ENCODE measurements around the gene CCDC91.

Gene CCDC91

GRCh38 chr12:28190321-28191050 is at the start of gene CCDC91:
Gene CCDC91 (plus strand): TSS chr12:28190456. CDS start chr12:28257216, 66,760 bp downstream.
- no peak; the same call in 1 of the 2 replicates for TF ChIP-seq CTCF (conservative IDR thresholded peaks at IDR 0.05)
- H3K27ac ChIP-seq: peak within 1 kb of the TSS; percentile 91

- H3K27ac ChIP-seq: no peak overlapping the region
- no peak for TF ChIP-seq CTCF (conservative IDR thresholded peaks at IDR 0.05)
Measured at GRCh38 chr12:28144059-28144458, 46.2 kb upstream of the CCDC91 start.

- no peak for TF ChIP-seq CTCF (conservative IDR thresholded peaks at IDR 0.05)
- no peak overlapping the region for H3K27ac ChIP-seq
Measured at GRCh38 chr12:28144532-28144931, 45.7 kb upstream of the CCDC91 start.

GRCh38 chr12:28145216-28145615 is 45.0 kb upstream of the CCDC91 start:
- H3K27ac ChIP-seq: no peak overlapping the region
- no peak for TF ChIP-seq CTCF (conservative IDR thresholded peaks at IDR 0.05)

- TF ChIP-seq CTCF (conservative IDR thresholded peaks at IDR 0.05): no peak
- H3K27ac ChIP-seq: no peak overlapping the region
Measured at GRCh38 chr12:28149279-28149678, 41.0 kb upstream of the CCDC91 start.

- no peak for TF ChIP-seq CTCF (conservative IDR thresholded peaks at IDR 0.05)
Measured at GRCh38 chr12:28156362-28156761, 33.9 kb upstream of the CCDC91 start.

GRCh38 chr12:28156804-28157203 is 33.5 kb upstream of the CCDC91 start:
- TF ChIP-seq CTCF (conservative IDR thresholded peaks at IDR 0.05): no peak
- no peak overlapping the region for H3K27ac ChIP-seq

More at GRCh38 chr12:28156362-28156761, 33.9 kb upstream of the CCDC91 start:
- no peak overlapping the region for H3K27ac ChIP-seq
